ENCODE data around the gene ZNF598.
A peak's percentile ranks its signal among the peaks of the same experiment; 100 is the strongest.

Gene ZNF598

DNA sequence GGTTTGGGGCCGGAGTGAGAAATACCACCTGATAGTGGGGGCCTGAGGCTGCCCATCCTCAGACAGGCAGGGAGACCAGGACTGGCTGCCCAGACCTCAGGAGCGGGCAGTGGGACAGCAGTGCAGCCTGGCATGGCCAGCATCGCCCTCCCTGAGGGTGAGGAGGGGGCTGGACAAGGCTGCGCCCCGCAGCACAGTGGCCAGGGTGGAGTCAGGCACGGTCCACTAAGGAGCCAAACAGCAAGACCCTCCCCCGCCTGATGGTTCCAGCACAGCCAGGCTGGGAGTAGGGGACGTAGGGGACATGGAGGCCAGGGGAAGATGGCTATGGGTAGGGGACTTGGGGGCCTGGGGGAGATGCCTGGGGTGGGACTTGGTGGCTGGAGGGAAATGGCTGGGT is 3.3 kb downstream of the ZNF598 start:
- no peak for DNase-seq (ENCODE audit: low spot score)

DNA sequence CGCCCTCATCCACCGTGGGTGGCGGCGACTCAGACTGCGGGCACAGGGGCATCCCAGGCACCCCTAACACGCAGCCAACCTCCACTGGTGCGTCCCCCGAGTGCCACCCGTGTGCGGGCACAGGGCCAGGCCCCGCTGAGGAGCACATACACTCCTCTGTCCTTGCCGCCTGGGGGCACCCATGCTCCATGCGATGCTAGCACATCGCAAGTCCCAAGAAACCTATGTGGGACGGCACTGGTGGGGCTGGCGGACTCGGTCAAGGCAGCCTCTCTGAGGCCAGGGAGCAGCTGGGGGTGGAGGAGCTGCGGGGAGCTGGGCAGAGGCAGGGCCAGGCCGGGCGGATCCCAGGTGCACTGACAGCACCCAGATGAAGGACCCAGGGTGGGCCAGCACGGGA is 4.0 kb downstream of the ZNF598 start:
- no peak for DNase-seq (ENCODE audit: low spot score)

DNA sequence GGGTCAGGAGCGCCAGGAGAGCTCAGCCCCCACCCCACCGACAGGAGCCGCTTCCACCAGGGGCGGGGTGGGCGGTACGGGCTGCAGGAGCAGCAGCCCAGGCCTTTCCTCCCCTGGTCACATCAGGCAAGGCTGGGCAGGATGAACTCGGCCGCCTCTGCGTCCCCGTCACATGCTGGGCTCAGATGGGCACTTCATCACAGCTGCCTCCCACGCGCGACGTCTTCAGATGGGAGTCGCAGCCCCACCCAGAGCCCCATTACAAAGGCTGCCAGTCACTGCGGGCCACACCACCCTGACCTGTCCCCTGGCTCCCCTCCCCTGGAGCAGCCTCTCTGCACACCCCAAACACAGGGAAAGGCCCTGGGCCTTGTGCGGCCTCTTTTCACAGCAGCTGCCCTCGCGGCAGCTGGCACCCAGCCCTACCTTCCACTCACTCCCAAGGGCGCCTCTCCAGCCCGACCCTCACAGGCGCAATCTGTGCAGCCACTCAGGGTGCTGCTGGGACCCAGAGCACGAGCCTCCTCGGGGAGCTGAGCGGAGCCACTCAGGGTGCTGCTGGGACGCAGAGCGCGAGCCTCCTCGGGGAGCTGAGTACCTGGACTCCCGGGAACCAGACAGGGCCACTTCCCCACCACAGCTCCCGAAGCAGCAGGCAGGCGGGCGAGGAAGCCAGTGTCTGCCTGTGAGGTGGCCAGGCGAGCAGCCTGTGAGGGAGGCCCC is 4.7 kb downstream of the ZNF598 start:
- DNase-seq (ENCODE audit: low spot score) = no peak

DNA sequence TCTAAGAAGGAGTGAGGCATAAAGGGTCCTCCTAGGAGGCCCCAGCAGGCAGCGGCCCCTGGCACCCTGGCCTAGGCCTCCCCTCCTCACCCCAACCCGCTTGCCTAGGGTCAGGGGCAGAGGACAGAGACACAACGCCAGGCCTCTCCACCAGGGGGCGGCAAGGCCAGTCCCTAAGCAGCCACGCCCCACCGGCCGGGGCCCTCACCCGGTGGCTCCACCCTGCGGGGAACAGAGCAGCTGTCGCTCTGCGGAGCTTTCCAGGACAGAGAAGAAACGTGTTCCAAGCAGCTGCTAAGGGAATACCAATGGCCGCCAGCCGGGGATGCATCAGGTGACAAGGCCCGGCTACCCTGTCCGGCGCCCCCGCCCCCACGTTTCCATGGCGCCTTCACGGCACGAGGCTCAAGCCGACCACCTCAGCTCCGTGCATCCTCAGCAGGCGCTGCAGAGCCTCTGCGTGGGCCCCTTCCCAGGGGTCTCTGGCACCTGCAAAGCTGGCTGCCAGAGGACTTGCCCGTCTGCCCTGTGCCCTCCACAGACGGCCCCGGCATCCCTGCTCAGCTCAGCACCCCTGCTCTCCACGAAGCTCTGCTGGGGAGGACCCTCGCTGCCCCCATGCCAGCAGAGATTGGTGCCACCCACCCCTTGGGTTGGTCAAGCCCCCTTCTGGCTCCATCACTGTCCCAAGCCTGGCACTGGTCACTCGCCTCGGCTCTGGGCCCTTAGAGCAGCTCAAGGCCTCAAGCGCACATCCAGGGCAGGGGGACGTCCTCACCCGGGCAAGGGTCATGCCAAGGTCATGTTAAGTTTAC is 5.6 kb downstream of the ZNF598 start:
- peak; percentile 85 for DNase-seq (ENCODE audit: low spot score)

DNA sequence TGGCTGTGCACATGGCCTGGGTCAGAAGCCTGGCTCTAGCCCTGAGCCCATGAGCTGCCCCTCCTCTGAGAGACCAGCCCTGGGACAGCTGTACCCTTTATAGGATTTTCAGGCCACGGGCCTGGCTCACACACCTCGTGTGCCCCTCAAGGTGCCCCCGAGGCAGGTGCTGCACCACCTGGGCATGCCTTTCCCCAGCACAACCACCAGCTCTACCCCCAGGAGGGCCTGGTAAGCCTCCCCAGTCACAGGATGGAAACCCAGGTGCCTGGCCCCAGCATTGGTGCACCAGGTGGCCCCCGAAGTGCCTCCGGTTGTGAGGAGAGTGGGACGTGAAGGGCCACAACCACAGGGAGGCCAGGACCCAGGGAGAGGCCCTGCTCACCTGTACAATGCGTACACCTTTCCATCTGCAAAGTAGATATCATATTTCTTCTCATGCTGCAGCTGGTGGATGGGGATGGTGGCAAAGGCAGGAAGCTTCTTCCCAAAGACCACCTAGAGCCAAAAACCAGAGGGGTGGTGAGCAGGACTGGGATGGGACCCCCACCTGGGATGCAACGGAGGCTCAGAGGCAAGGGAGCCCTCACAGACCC is 6.3 kb downstream of the ZNF598 start:
- no peak for DNase-seq (ENCODE audit: low spot score)

DNA sequence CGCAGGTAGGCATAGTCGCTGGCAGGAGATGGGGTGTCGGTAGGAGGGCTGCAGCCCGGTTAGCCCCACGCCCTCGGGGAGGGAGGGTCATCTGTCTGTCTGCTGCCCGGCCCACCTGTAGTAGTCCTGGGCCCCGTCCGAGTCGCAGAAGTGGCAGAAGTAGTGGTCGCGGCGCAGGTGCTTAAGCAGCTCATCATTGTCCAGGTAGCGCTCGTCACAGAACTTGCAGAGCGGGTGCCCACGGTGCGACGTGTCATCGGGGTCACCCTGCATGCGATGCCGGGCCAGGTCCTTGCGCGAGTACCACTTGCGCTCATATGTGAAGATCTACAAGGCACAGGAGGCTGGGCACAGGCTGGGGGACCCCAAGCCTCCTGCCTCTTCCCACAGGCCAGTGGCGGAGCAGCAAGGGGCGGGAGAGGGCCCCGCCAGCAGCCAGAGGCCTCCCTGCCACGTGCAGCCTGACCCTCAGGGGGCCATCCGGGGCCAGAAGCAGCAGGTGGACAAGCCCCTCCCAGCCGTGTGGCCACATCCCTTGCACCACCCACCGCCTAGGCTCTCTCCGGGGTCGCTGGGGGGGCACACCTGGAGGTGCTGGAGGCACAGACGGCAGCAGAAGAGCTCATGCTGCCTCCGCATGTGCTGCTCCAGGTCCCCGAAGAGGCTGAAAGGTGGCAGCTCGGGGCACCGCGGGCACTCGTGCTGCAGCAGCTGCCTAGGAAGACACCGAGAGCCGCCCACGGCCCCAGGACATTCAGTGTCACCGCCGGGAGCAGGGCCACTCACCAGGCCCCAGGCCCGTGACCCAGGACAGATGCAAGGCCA is 7.0 kb downstream of the ZNF598 start:
- no peak for DNase-seq (ENCODE audit: low spot score)

DNA sequence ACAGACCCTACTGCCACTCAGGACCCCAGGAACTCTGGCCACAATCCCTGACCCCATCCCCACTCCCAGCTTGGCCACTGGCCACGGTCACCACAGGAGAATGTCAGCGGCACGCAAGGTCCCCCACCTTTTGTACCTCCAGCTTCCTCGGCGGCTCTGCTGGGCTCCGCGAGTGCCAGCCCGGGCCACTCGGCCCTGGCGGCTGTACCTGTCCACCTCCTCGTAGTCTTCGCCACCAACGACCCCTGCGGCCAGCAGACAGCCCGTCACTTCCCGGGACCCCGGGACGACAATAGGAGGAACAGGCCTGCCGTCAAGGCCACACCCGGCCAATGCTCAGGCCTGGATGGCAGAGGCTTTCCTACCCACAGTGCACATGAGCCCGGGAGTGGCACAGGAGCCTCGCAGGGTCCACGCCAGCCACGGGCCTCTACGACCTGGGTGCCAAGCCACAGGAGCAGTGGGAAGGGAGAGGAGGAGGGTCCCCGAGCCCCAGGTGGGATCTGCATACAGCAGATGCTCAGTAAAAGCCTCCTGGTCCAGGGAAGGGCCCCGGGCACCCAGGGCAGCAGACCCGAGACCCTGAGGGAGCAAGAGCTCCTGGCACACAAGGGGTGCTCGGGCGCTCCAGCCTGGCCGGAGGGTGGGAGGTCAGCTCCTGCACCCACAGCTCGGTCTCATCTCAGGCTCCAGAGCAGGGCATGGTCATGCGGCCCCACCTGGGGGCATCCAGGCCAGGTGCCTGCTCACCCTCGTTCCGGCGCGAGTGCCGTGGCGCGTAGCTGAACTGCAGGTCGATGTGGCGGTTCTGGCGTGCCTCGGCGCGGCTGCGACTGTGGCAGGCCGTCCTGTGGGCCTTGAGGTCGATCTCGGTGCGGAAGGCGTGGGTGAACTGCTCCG is 7.9 kb downstream of the ZNF598 start:
- no peak for DNase-seq (ENCODE audit: low spot score)

DNA sequence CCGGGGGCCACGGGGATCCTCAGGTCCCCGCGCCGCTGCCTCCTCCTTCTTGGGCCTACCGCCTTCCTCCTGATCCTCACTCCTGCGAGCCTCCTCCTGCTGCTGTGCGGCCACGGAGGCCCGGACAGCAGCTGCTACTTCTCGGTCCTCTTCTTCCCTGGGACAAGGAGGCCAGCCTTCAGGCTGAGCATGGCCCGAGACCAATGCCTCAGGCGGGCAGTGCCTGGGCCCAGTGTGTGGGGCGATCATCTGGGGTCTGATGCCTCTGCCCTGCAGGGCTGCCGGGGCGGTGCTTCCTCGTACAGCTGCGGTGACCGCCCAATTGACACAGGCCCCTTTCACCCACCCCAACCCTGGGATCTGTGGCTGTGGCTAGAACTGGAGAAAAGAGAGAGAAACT is 8.6 kb downstream of the ZNF598 start:
- DNase-seq (ENCODE audit: low spot score) = no peak

DNA sequence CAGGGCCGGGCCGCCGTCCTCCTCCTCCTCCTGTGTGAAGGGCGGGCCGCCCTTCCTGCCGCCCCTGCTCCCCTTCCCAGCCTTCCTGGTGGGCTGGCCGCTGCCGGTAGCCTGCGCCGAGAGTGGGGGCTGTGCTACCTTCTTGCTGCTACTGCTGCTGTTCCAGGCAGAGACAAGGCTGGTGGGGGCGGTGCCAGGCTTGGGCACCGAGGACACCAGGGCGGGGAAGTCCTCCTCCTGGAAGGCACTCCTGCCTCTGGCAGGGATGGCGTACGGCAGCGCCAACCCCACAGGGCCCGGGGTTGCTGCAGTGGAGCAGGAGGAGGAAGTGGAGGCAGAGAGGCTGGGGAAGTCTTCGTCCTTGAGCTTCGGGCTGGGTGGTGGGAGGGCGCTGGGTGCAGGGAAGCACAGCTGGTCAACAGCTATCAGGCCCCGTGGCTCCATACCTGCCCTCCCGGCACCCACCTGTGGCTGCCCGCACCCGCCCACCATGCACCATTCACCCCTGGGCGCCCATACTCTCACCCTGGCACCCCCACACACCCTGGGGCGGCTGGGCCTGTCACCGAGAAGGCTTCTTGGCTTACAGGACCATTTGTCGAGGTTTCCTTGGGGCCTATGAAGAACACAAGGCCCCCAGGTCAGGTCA is 9.6 kb downstream of the ZNF598 start:
- DNase-seq (ENCODE audit: low spot score) = no peak

DNA sequence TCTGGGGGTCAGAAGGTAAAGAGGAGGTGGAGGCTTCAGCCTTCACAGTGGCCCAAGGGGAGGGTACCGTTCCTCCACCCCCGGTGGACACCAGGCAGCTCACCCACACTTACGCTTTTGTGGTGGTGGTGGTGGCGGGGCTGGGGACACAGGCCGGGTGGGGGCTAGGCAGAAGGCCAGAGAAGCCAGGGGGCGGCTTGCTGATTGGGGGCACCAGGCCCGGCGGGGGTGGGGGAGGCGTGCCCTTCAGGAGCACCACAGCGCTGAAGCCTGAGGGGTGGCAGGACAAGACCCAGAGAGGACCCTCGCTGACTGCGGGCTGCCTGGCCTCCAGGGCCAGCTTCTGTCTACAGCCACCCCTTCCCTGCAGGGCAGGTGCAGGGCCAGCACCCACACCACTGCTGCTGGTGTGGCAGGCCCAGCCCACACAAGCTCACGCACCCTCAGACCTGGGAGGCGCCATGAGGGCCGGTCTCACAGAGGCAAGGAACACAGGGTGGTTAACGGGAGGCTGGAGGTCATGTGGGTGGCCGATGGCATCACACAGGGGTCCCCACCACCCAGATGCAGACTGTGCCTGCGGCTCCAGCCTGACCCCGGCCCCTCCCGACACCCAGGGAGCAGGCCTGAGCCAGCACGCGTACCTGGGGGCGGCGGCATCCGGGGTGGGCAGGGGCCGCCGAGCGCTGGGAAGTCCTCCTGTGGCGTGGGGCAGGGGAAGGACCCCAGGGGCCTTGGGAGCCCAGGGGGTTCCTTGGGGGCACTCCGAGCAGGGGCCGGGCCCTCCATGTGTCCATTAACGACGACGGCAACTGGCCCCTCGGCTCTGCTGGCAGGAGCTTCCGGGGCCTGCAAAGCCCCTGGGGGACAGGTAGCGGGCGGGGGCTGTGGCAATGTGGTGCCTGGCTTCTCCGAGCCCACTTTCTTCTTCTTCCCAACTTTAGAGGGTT is 10.5 kb downstream of the ZNF598 start:
- DNase-seq (ENCODE audit: low spot score) = no peak

DNA sequence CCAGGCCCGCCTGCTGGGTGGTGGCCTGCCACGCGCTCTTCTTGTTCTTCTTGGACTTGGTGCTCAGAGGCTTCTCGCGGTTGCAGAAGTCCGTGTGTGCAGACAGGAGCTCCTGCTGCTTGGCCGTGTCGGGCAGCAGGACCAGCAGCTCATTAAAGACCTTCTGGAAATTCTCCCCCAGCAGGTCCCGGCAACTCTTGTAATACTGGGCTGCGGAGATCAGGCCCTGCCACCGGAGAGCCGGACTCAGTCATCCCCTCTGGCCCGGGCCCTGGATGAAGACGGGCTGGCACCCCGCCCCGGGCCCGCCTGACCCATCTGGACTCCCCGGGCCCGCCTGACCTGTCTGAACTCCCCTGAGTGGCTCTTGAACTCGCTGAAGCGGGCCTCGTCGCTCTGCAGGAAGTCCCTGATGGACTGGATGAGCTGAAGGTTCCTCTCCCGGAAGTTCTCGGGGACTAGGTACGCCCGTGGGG is 11.2 kb downstream of the ZNF598 start:
- DNase-seq (ENCODE audit: low spot score) = no peak

DNA sequence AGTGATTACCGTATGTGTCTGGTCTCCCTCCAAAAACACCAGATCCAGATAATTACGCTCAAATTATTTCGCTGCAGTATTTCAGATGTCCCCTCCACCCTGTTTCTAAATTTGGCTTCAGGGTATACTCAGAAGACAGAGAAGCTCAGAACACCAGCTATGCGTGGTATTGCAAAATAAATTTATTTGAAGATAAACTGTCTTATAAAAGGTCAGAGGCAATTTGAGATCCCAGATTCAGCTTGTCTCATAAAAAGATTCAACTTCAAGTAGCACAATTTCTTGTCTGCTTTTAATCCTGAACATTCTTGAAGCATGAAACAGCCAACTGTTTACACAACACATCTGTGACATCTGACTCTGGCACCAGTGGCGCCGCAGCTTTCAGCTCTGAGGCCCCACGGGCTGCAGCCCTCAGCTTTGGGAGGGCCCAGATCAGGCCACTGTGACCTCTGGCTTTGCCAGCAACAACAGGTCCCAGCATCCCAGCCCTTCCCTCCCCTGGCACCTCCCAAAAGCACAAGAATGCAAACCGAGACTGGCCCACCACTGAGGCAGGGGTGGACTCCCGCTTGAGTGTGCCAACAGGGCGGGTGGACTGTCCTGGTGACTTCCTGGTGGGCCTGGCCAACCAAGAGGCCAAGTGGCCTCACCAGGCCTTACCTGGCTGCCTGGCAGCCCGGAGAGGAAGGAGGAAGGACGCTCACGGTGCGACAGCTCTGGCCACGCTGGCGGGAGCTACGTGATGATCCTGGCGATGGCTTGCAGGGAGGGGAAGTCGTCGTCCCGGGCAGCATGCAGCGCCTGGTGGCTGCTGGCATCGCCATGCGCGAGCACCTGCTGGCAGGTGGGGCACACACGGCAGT is 11.9 kb downstream of the ZNF598 start:
- no peak for DNase-seq (ENCODE audit: low spot score)

DNA sequence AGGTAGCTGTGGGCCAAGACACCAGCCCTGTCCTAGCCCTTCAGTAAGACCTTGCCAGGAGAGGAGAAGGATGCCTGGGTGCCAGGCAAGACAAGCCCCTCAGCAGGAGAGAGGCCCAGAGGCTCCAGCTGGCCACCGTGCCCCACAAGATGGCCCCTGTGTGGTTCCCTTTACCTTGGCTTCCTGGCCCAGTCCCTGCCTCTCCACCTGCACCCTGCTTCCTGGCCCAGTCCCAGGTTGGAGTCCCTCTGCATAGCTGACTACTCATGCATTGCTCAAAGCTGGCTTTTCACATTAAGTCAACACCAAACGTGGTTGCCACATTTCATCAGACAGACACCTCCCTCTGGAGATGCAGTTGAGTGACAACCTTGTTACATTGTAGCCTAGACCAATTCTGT is 15.9 kb downstream of the ZNF598 start:
- no peak for DNase-seq (ENCODE audit: low spot score)

DNA sequence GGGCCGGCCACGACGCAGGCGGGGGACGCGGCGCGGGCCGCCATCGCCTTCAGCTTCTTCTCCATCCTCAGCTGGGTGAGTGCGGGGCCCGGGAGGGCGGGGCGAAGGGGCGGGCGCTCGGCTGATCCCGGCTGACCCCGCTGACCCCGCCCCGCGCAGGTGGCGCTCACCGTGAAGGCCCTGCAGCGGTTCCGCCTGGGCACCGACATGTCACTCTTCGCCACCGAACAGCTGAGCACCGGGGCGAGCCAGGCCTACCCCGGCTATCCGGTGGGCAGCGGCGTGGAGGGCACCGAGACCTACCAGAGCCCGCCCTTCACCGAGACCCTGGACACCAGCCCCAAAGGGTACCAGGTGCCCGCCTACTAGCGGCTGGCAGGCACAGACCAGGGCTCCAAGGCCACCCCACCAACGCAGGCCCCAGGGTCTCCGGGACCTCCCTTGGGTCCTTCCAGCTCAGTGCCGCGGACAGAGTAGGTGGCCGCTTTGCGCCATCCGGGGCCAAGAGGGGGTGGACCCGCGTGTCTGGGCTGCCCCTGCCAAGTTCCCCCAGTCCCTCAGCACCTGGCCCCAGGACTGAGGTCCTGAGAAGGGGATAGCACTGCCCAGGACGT is 16.8 kb downstream of the ZNF598 start:
- no peak for DNase-seq (ENCODE audit: low spot score)

DNA sequence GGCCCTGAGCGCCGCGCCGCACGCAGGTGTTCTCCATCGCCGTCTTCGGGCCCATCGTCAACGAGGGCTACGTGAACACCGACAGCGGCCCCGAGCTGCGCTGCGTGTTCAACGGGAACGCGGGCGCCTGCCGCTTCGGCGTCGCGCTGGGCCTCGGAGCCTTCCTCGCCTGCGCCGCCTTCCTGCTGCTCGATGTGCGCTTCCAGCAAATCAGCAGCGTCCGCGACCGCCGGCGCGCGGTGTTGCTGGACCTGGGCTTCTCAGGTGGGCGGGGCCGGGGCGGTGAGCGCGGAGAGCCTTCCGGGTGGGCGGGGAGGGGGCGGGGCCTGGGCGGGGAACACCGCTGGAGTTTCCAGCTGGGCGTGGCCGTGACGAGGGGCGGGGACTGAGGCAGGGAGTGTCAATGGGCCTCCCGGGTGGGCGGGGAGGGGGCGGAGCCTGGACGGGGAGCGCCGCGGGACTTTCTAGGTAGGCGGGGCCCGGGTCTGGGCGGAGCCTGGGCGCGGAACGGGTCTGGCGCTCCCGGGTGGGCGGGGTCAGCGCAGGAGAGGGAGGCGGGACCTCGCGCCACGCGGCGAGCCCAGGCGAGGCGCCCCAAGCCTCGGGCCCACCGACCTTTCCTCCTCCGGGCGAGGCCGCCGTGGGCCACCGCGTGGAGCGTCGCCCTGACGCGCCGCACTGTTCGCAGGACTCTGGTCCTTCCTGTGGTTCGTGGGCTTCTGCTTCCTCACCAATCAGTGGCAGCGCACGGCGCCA is 17.5 kb downstream of the ZNF598 start:
- peak; percentile 97 for DNase-seq (ENCODE audit: low spot score)

DNA sequence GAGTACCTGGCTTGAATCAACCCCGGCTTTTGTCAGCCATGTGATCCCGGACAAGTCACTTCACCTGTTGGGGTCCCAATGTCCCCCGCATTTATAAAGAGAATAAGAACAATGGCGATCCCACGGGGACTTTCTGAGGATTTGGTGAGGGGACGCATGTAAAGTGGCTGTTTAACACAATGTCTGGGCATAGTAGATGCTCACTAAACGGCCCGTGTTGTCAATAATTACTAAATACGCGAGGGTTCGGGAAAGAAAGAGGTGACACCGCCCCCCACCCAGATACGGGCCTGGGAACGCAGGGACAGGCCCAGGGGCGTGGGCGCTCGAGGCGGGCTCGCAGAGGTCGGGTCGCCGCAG is 18.1 kb downstream of the ZNF598 start:
- no peak for DNase-seq (ENCODE audit: low spot score)

DNA sequence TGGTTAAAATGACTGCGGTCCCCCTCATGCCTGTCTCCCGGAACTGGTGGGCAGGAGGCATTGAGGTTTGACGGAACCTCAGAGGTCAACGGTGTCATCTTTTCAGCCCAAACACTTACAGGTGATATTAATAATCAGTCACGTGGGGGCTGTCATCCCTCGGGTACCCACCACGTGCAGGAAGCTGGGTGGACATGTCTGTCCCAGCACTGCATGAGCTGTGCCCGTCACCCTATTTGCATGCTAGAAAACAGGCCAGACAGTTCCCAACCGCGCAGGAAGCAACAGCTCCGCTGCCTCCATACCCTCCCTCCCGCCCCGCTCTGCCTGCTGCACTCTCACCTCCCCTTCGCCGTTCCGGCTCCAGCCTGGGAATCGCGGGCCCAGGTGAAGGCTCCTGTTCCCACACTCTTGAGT is 18.5 kb downstream of the ZNF598 start:
- DNase-seq (ENCODE audit: low spot score) = peak; percentile 66

Data from CD4-positive, alpha-beta T cell treated with Interleukin-2 at 100 ng/mL for 4 hours (primary cell).